Ishikawa (cell line): ENCODE results near the gene RASA1.

Experiments
- CEBPB ChIP-seq: IDR thresholded peaks from 2 replicates; pipeline ENCODE4 v1.6.1; 2012
- CREB1 ChIP-seq: IDR thresholded peaks from 2 replicates; pipeline ENCODE4 v1.6.1; 2012; ENCODE audit warnings: low read depth
- EGR1 ChIP-seq: IDR thresholded peaks from 2 replicates; pipeline ENCODE4 v1.6.1; 2012
- EP300 ChIP-seq: IDR thresholded peaks from 2 replicates; pipeline ENCODE4 v1.6.1; 2012; ENCODE audit warnings: borderline replicate concordance
- FOXM1 ChIP-seq: IDR thresholded peaks from 2 replicates; pipeline ENCODE4 v1.6.1; 2012; ENCODE audit warnings: low read depth, borderline replicate concordance
- MAX ChIP-seq: IDR thresholded peaks from 2 replicates; pipeline ENCODE4 v1.6.1; 2012
- NFIC ChIP-seq: IDR thresholded peaks from 2 replicates; pipeline ENCODE4 v1.6.1; 2012
- RAD21 ChIP-seq: IDR thresholded peaks from 2 replicates; pipeline ENCODE4 v1.6.1; 2012; ENCODE audit warnings: low read depth
- REST ChIP-seq: IDR thresholded peaks from 2 replicates; pipeline ENCODE4 v1.6.1; 2012; ENCODE audit warnings: low read depth, mild to moderate bottlenecking
- TAF1 ChIP-seq: IDR thresholded peaks from 2 replicates; pipeline ENCODE4 v1.6.1; 2012; ENCODE audit warnings: low read depth, mild to moderate bottlenecking
- TCF12 ChIP-seq: IDR thresholded peaks from 2 replicates; pipeline ENCODE4 v1.6.1; 2012; ENCODE audit warnings: low read depth
- TEAD4 ChIP-seq: IDR thresholded peaks from 2 replicates; pipeline ENCODE4 v1.6.1; 2012
- USF1 ChIP-seq: IDR thresholded peaks from 2 replicates; pipeline ENCODE4 v1.6.1; 2012
- YY1 ChIP-seq: IDR thresholded peaks from 2 replicates; pipeline ENCODE4 v1.6.1; 2012; ENCODE audit warnings: low read depth
- ZBTB7A ChIP-seq: IDR thresholded peaks from 2 replicates; pipeline ENCODE4 v1.6.1; 2012; ENCODE audit warnings: low read depth

The RASA1 gene

DNA sequence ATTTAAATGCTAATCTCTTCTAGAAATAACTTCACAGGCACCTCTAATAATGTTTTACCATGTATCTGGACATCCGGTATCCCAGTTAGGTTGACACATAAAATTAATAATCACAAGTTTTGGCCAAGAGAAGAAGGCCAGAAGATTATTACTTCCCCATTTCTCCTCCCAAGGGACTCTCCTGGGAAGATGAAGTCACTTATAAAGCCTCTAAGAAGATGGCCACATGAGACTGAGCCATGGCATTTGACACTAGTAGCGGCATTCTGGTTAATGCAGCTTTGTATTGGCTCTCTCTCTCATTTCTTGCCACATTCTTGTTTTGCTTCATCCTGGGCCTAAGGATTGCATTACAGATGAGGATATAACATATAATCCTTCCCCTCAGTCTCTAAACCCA, 34.5 kb upstream of the RASA1 start:
- no peak for TF ChIP-seq REST

DNA sequence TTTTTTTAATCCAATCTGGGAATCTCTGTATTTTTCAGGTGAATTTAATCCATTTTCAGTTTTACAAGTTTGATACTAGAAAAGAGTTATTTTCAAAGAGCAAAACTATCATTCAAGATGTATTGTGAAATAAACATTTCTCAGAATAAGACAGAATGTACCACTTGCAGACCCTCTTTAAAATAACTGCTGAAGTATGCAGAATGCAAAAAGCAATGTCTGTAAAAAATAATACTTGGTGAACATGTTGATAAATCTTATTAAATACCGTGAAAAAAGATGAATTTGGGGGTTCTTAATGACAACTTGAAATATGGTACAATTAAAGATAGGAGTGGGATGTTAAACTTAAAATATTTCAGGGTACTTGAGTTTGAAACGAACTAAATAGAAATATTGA, 26.1 kb upstream of the RASA1 start:
- TF ChIP-seq NFIC (no peak), TEAD4 (no peak), RAD21 (no peak), CREB1 (no peak), MAX (no peak), ZBTB7A (no peak), EP300 (no peak), USF1 (no peak), EGR1 (no peak), YY1 (no peak), FOXM1 (no peak), TAF1 (no peak), REST (no peak), TCF12 (no peak)

GRCh38 chr5:87242242-87242641, 25.4 kb upstream of the RASA1 start:
- TF ChIP-seq REST (no peak), EP300 (no peak), TCF12 (no peak), CEBPB (no peak), RAD21 (no peak), MAX (no peak), TEAD4 (no peak), YY1 (no peak), TAF1 (no peak), FOXM1 (no peak)

DNA sequence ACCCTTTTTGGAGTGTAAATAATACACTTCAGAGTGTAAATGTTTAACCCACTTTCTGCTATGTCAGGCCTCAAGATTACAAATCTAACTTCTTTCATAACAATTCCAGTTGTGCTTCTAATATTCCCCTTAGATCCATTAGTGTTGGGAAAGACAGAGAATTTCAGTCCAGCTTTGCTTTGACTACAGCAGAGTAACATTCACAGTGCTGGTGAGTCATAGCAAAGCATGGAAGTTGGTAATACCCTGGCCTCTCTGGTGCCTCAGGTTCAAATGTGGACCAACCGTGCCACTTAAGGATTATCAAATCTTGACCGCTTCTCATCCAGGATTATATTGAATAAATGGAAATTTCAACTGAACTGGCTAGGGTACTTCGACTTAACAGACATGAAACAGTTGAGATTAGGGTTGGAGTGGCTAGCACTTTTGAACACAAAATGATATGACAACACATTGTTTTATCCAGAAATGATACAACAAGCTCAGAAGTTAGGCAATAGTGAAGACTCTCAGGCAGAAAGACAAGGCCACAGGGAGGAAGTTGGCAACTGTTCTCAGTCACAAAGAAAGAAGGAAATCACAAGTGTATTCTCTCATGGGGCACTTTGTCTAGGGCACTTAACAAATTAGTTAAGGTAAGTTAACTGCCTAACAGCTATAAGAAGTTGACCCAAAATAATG, 24.4 kb upstream of the RASA1 start:
- no peak for TF ChIP-seq TAF1
- TF ChIP-seq ZBTB7A: no peak
- TF ChIP-seq EGR1: no peak
- no peak for TF ChIP-seq REST
- TF ChIP-seq TCF12: no peak
- no peak for TF ChIP-seq MAX
- no peak for TF ChIP-seq EP300
- TF ChIP-seq YY1: no peak
- TF ChIP-seq USF1: no peak
- TF ChIP-seq TEAD4: no peak
- no peak for TF ChIP-seq FOXM1
- TF ChIP-seq NFIC: no peak
- TF ChIP-seq CEBPB: no peak
- TF ChIP-seq CREB1: no peak
- TF ChIP-seq RAD21: no peak
